ENCODE data around the gene DBNDD1. TPM values are rescaled to one million over a fixed set of nuclear protein-coding genes. Genes with fewer than 3 reads are reported as not detected.
A peak's percentile ranks its signal among the peaks of the same experiment; 100 is the strongest.
"Not testable (repeated sequence)": the region's sequence is repeated elsewhere in the genome, so short reads cannot be mapped to it uniquely, and the experiment has no call there.

The DBNDD1 gene
- total RNA-seq (ENCODE audit: unreplicated experiment), result 77.8 TPM
- long read RNA-seq, transcript DBNDD1-201 (4 exons, 2,079 nt), result major isoform, 54 of 60 reads
- long read RNA-seq, partial matches to known transcripts, result 0 of 60 reads
- long read RNA-seq, other reads (novel, unspliced or antisense), result 0 of 60 reads

GRCh38 chr16:90018652-90019542, at the start of gene DBNDD1:
TSS of gene DBNDD1 (minus strand) at chr16:90019456. CDS start at chr16:90019341, 115 bp downstream.
- Mint-ChIP-seq H3K4me3 (ENCODE audit: unreplicated experiment) (peak within 1 kb of the TSS; percentile 87), H3K36me3 (ENCODE audit: unreplicated experiment) (no peaks in the 10 kb centered on the region), H3K9me3 (ENCODE audit: unreplicated experiment) (peaks cover 8% of the 10 kb centered on the region), H3K27ac (ENCODE audit: unreplicated experiment) (peak within 1 kb of the TSS; percentile 77), H3K27me3 (ENCODE audit: unreplicated experiment) (peaks cover 11% of the 10 kb centered on the region), H3K4me1 (ENCODE audit: low read depth, unreplicated experiment) (peaks cover 16% of the 10 kb centered on the region)
- DNase-seq, result peak; percentile 57
- TF ChIP-seq CTCF (IDR thresholded peaks at IDR 0.05; ENCODE audit: partially characterized antibody, unreplicated experiment), result no peak

- peaks cover 4% of the 10 kb centered on the region for H3K9me3 Mint-ChIP-seq (ENCODE audit: unreplicated experiment)
- H3K27ac Mint-ChIP-seq (ENCODE audit: unreplicated experiment), result no peak overlapping the region
- DNase-seq, result no peak
- H3K27me3 Mint-ChIP-seq (ENCODE audit: unreplicated experiment), result peaks cover 1% of the 10 kb centered on the region
- no peak overlapping the region for H3K4me3 Mint-ChIP-seq (ENCODE audit: unreplicated experiment)
- no peaks in the 10 kb centered on the region for H3K4me1 Mint-ChIP-seq (ENCODE audit: low read depth, unreplicated experiment)
- H3K36me3 Mint-ChIP-seq (ENCODE audit: unreplicated experiment), result no peaks in the 10 kb centered on the region
- TF ChIP-seq CTCF (IDR thresholded peaks at IDR 0.05; ENCODE audit: partially characterized antibody, unreplicated experiment), result no peak
Observed at GRCh38 chr16:90061437-90061836, 42.2 kb upstream of the DBNDD1 start.

DNA sequence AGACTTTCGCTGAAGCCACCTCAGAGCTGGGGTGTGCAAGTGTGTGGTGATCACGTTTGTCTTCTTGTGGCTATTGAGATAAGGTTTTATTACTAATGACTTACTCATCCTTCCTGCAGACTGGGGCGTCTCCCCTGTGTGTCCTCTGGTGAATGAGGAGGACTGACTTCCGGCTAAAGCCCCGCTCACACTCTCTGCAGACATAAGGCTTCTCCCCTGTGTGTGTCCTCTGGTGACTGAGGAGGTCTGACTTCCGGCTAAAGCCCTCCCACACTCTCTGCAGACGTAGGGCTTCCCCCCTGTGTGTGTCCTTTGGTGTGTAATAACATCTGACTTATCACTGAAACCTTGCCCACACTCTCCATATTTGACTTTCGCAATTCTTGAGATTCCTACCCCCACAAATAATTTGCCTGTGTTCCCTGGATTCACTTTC, 38.5 kb upstream of the DBNDD1 start:
- TF ChIP-seq CTCF (IDR thresholded peaks at IDR 0.05; ENCODE audit: partially characterized antibody, unreplicated experiment), result no peak
- Mint-ChIP-seq H3K27me3 (ENCODE audit: unreplicated experiment) (peaks cover 5% of the 10 kb centered on the region), H3K36me3 (ENCODE audit: unreplicated experiment) (peaks cover 19% of the 10 kb centered on the region), H3K4me1 (ENCODE audit: low read depth, unreplicated experiment) (no peaks in the 10 kb centered on the region), H3K9me3 (ENCODE audit: unreplicated experiment) (peaks cover 20% of the 10 kb centered on the region), H3K4me3 (ENCODE audit: unreplicated experiment) (no peak overlapping the region), H3K27ac (ENCODE audit: unreplicated experiment) (no peak overlapping the region)
- DNase-seq, result no peak

DNA sequence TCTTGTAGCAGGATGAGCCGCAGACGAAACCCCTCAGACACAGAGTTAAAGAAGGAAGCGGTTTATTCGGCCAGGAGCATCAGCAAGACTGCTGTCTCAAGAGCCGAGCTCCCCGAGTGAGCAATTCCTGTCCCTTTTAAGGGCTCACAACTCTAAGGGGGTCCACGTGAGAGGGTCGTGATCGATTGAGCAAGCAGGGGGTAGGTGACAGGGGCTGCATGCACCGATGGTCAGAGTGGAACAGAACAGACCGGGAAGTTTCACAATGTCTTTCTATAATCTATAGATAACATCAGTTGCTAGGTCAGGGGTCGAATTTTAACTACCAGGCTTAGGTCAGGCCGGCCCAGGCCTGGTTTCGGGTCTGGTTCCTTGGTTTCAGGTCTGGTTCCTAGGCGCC, 37.3 kb upstream of the DBNDD1 start:
- H3K36me3 Mint-ChIP-seq (ENCODE audit: unreplicated experiment), result peaks cover 19% of the 10 kb centered on the region
- H3K27me3 Mint-ChIP-seq (ENCODE audit: unreplicated experiment); DNase-seq; H3K27ac Mint-ChIP-seq (ENCODE audit: unreplicated experiment); H3K4me3 Mint-ChIP-seq (ENCODE audit: unreplicated experiment); H3K4me1 Mint-ChIP-seq (ENCODE audit: low read depth, unreplicated experiment): not testable (repeated sequence)
- peaks cover 20% of the 10 kb centered on the region for H3K9me3 Mint-ChIP-seq (ENCODE audit: unreplicated experiment)

DNA sequence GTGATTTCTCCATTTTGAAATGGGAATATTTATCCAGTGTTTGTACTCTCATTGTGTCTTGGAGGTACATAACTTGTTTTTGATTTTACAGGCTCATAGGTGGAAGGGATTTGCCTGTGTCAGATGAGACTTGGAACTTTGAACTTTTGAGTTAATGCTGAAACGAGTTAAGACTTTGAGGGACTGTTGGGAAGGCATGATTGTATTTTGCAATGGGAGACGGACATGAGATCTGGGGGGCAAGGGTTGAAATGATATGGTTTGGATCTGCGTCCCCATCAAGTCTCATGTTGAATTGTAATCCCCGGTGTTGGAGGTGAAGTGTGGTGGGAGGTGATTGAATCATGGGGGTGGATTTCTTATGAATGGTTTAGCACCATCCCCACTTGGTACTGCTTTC, 36.1 kb upstream of the DBNDD1 start:
- no peak for DNase-seq
- H3K9me3 Mint-ChIP-seq (ENCODE audit: unreplicated experiment), result peaks cover 18% of the 10 kb centered on the region
- no peak overlapping the region for H3K27ac Mint-ChIP-seq (ENCODE audit: unreplicated experiment)
- no peaks in the 10 kb centered on the region for H3K4me1 Mint-ChIP-seq (ENCODE audit: low read depth, unreplicated experiment)
- H3K4me3 Mint-ChIP-seq (ENCODE audit: unreplicated experiment), result no peak overlapping the region
- no peak for TF ChIP-seq CTCF (IDR thresholded peaks at IDR 0.05; ENCODE audit: partially characterized antibody, unreplicated experiment)
- H3K36me3 Mint-ChIP-seq (ENCODE audit: unreplicated experiment), result peaks cover 19% of the 10 kb centered on the region
- H3K27me3 Mint-ChIP-seq (ENCODE audit: unreplicated experiment), result peaks cover 5% of the 10 kb centered on the region
